SK-N-SH (cell line): Measurements from ENCODE around the gene PTPN14. TPM values are rescaled to one million over a fixed set of nuclear protein-coding genes. Genes with fewer than 3 reads are reported as not detected.
A peak's percentile ranks its signal among the peaks of the same experiment; 100 is the strongest.

Source experiments
- CTCF ChIA-PET: fragments of 300-600, 350-600 bp; formaldehyde crosslinking; extraction: SDS; loops from one replicate; lab custom pipeline; 2021; lab: Yijun Ruan, JAX
- POLR2A ChIA-PET: fragments of 350-600 bp; sonication (Branson Sonifier 250); formaldehyde crosslinking; extraction: SDS; loops from one replicate; lab custom pipeline; 2020; ENCODE audit warnings: antibody characterized with exemption, inconsistent platforms; lab: Yijun Ruan, JAX
- DNase-seq: peaks from one replicate; pipeline ENCODE4 v3.0.0; 2012
- H2AFZ ChIP-seq: fragments of 200-600 bp; sonication (generic); 2 replicates; pipeline ENCODE4 v1.8.1; 2016; ENCODE audit warnings: antibody characterized with exemption, mild to moderate bottlenecking, low read depth
- H3F3A ChIP-seq: fragments of 200-600 bp; sonication (generic); replicated peaks from 2 replicates; pipeline ENCODE3; 2016; ENCODE audit warnings: antibody characterized with exemption, mild to moderate bottlenecking; ENCODE audit not compliant: insufficient read depth
- H3K27ac ChIP-seq, 2 experiments: fragments of 200-500 bp in 1 of 2; fragments of 200-600 bp in 1 of 2; sonication (Bioruptor generic) in 1 of 2; sonication (generic), shearing (Covaris generic) in 1 of 2; 2 replicates each; pipeline versions ENCODE4 v1.5.1 to v1.6.1; 2014 to 2016; ENCODE audit warnings: low read depth in 2 of 2, inconsistent platforms in 1 of 2, low read length in 1 of 2, mild to moderate bottlenecking in 1 of 2, mixed read lengths in 1 of 2
- H3K27me3 ChIP-seq: fragments of 200-600 bp; sonication (generic), shearing (Covaris generic); 2 replicates; pipeline ENCODE4 v1.6.1; 2016; ENCODE audit warnings: mixed run types; ENCODE audit not compliant: insufficient read depth
- H3K36me3 ChIP-seq, 2 experiments: fragments of 200-500 bp in 1 of 2; fragments of 200-600 bp in 1 of 2; sonication (Bioruptor generic) in 1 of 2; sonication (generic) in 1 of 2; replicated peaks in 1 of 2; 2 replicates each; pipeline versions ENCODE3 to v1.5.1; 2014 to 2016; ENCODE audit warnings: low read length in 1 of 2, mild to moderate bottlenecking in 1 of 2; ENCODE audit not compliant: insufficient read depth in 2 of 2, control insufficient read depth in 1 of 2
- H3K4me1 ChIP-seq, 2 experiments: fragments of 200-500 bp in 1 of 2; fragments of 200-600 bp in 1 of 2; sonication (Bioruptor generic) in 1 of 2; sonication (generic), shearing (Covaris generic) in 1 of 2; 2 replicates each; pipeline versions ENCODE4 v1.5.1 to v1.6.1; 2014 to 2016; ENCODE audit warnings: low read depth in 1 of 2, low read length in 1 of 2, mixed run types in 1 of 2; ENCODE audit not compliant: insufficient read depth in 2 of 2, control insufficient read depth in 1 of 2
- H3K4me2 ChIP-seq: fragments of 200-600 bp; sonication (generic), shearing (Covaris generic); 2 replicates; pipeline ENCODE4 v1.6.1; 2017; ENCODE audit warnings: mixed run types
- H3K4me3 ChIP-seq, 2 experiments: fragments of 200-500 bp in 1 of 2; fragments of 200-600 bp in 1 of 2; sonication (Bioruptor generic) in 1 of 2; sonication (generic), shearing (Covaris generic) in 1 of 2; 2 replicates each; pipeline versions ENCODE4 v1.5.1 to v1.8.1; 2014 to 2016; ENCODE audit warnings: low read depth in 2 of 2, inconsistent platforms in 1 of 2, low read length in 1 of 2, mild to moderate bottlenecking in 1 of 2, mixed read lengths in 1 of 2, moderate library complexity in 1 of 2
- H3K79me2 ChIP-seq: fragments of 200-600 bp; sonication (generic); 2 replicates; pipeline ENCODE4 v1.8.1; 2017; ENCODE audit warnings: mild to moderate bottlenecking; ENCODE audit not compliant: insufficient read depth
- H3K9ac ChIP-seq: fragments of 200-600 bp; sonication (generic); 2 replicates; pipeline ENCODE4 v1.6.1; 2017; ENCODE audit warnings: mixed run types
- H3K9me2 ChIP-seq: fragments of 200-600 bp; sonication (generic); 2 replicates; pipeline ENCODE4 v1.6.1; 2017; ENCODE audit warnings: mixed run types
- H3K9me3 ChIP-seq: fragments of 200-600 bp; sonication (generic); 2 replicates; pipeline ENCODE4 v1.6.1; 2017; ENCODE audit warnings: mixed run types, mild to moderate bottlenecking, moderate library complexity
- H4K20me1 ChIP-seq: fragments of 200-600 bp; sonication (generic); 2 replicates; pipeline ENCODE4 v1.6.1; 2017; ENCODE audit warnings: mild to moderate bottlenecking, mixed run types; ENCODE audit not compliant: insufficient read depth
- CHD2 ChIP-seq: fragments of 150-350 bp; IDR thresholded peaks from 2 replicates; pipeline ENCODE4 v1.6.1; 2018; ENCODE audit warnings: low read length; ENCODE audit not compliant: partially characterized antibody
- ELF1 ChIP-seq: IDR thresholded peaks from 2 replicates; pipeline ENCODE4 v1.4.0; 2012
- EP300 ChIP-seq, 2 experiments: IDR thresholded peaks; 2 replicates each; pipeline versions ENCODE4 v1.4.0 to v1.6.1; 2012; ENCODE audit warnings: borderline replicate concordance in 1 of 2, low read depth in 1 of 2, low read length in 1 of 2
- EZH2phosphoT487 ChIP-seq: fragments of 200-600 bp; sonication (generic); IDR thresholded peaks from 2 replicates; pipeline ENCODE4 v1.6.1; 2017; ENCODE audit warnings: low read depth, mixed run types, mild to moderate bottlenecking, antibody characterized with exemption, moderate library complexity, borderline replicate concordance
- FOXM1 ChIP-seq: IDR thresholded peaks from 2 replicates; pipeline ENCODE4 v1.4.0; 2012; ENCODE audit warnings: low read depth, mild to moderate bottlenecking
- JUND ChIP-seq: IDR thresholded peaks from 2 replicates; pipeline ENCODE4 v1.4.0; 2012
- NRF1 ChIP-seq: IDR thresholded peaks from 2 replicates; pipeline ENCODE4 v1.6.1; 2012; ENCODE audit warnings: low read depth, mild to moderate bottlenecking, low read length
- POLR2AphosphoS5 ChIP-seq: IDR thresholded peaks from 2 replicates; pipeline ENCODE4 v1.6.1; 2012; ENCODE audit warnings: low read depth, low read length
- RAD21 ChIP-seq: IDR thresholded peaks from 2 replicates; pipeline ENCODE4 v1.6.1; 2012; ENCODE audit warnings: mild to moderate bottlenecking, low read length
- RCOR1 ChIP-seq: fragments of 150-350 bp; IDR thresholded peaks from 2 replicates; pipeline ENCODE4 v1.6.1; 2017; ENCODE audit warnings: antibody characterized with exemption, low read length
- RXRA ChIP-seq: IDR thresholded peaks from 2 replicates; pipeline ENCODE4 v1.4.0; 2012; ENCODE audit warnings: low read depth, mild to moderate bottlenecking, borderline replicate concordance
- SIN3A ChIP-seq: IDR thresholded peaks from 2 replicates; pipeline ENCODE4 v1.6.1; 2012; ENCODE audit warnings: low read depth, mild to moderate bottlenecking, low read length, moderate library complexity, borderline replicate concordance
- TAF1 ChIP-seq: IDR thresholded peaks from 2 replicates; pipeline ENCODE4 v1.6.1; 2012; ENCODE audit warnings: low read depth, mild to moderate bottlenecking, low read length, moderate library complexity, borderline replicate concordance
- TEAD4 ChIP-seq: IDR thresholded peaks from 2 replicates; pipeline ENCODE4 v1.4.0; 2012; ENCODE audit warnings: mild to moderate bottlenecking, borderline replicate concordance; ENCODE audit not compliant: insufficient read depth
- WGBS: methylation state at CpG from one replicate; pipeline ENCODE4 v1.1.6; 2017; ENCODE audit warnings: low lambda C conversion rate; 5-methylcytosine and 5-hydroxymethylcytosine counted together
- polyA plus RNA-seq, 3 experiments: library from polyadenylated mRNA; depleted of rRNA; stranded (reverse); fragments of >200 nt; gene quantifications; 2 replicates each; pipeline ENCODE4 v1.2.3, GENCODE V29; 2012
- TF ChIP-seq, protein P1 (sequence below): IDR thresholded peaks from 2 replicates; pipeline ENCODE4 v1.4.0; 2012; ENCODE audit warnings: low read depth, borderline replicate concordance
- TF ChIP-seq, protein P2 (sequence below): fragments of 150-350 bp; IDR thresholded peaks from 2 replicates; pipeline ENCODE4 v1.6.1; 2017; ENCODE audit warnings: antibody characterized with exemption, low read length, low read depth, borderline replicate concordance
- TF ChIP-seq, protein P3 (sequence below): fragments of 200-600 bp; sonication (generic); IDR thresholded peaks from 2 replicates; pipeline ENCODE4 v1.6.1; 2017; ENCODE audit warnings: antibody characterized with exemption, mild to moderate bottlenecking, moderate library complexity

The PTPN14 gene
- polyA plus RNA-seq, 1 of the 3 experiments (the other 2 are of a cell fraction): 12.8 TPM

DNA sequence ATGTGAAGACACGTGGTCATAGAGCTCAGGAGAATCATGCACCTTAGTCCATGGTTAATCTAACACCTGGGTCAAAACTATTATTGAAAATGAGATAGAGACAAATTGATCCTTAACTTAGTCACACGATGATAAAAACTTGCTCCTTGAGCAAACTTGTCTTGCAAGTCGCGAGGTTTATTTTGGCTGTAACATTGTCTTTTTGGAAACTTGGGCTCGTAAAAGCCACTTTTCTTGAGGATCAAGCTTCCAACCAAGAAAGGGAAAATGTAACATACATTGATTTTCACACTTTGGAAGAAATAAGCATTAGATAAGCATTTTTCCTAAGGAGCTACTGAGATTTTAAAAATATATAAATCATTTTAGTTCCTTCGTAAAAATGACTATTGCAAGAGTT, 31.7 kb upstream of the PTPN14 start (continued):
- TF ChIP-seq, protein P1, sequence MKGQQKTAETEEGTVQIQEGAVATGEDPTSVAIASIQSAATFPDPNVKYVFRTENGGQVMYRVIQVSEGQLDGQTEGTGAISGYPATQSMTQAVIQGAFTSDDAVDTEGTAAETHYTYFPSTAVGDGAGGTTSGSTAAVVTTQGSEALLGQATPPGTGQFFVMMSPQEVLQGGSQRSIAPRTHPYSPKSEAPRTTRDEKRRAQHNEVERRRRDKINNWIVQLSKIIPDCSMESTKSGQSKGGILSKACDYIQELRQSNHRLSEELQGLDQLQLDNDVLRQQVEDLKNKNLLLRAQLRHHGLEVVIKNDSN: no peak
- TF ChIP-seq, all 33 proteins: peak for 0

DNA sequence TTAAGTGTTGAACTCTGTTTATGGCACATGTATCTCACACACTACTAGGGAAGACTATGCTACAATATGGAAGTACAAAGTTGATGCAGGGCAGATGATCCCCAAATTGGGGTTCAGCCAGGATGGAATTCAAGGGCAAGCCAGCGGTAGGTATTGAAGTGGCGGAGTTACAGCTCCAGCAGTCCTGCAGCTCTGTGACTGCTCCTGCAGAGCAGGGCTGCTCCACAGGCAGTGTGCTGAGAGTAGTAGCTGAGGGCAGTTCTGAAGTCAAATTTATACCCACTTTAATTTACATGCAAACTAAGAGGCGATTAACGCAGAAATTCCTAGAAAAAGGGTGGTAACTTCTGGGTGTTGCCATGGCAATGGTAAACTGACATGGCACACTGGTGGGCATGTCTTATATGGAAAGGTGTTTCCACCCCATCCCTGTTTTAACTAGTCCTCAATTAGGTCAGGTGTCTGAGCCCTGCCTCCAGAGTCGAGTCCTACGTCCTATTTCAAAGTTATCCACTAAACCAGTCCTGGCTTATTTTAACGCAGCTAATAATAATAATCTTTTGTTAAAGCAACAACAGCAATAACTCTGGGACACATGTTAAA, 31.0 kb upstream of the PTPN14 start:
- H3K4me3 ChIP-seq: no peak overlapping the region
- TF ChIP-seq EP300 (IDR thresholded peaks at IDR 0.05; ENCODE audit: borderline replicate concordance in 1 of 2, low read depth in 1 of 2, low read length in 1 of 2) (no peak), ELF1 (no peak), SIN3A (no peak), RXRA (no peak), CHD2 (no peak), FOXM1 (no peak), TEAD4 (no peak), POLR2AphosphoS5 (no peak), NRF1 (no peak), EZH2phosphoT487 (no peak), RCOR1 (no peak), RAD21 (no peak), JUND (no peak), TAF1 (no peak)
- TF ChIP-seq, protein P2, sequence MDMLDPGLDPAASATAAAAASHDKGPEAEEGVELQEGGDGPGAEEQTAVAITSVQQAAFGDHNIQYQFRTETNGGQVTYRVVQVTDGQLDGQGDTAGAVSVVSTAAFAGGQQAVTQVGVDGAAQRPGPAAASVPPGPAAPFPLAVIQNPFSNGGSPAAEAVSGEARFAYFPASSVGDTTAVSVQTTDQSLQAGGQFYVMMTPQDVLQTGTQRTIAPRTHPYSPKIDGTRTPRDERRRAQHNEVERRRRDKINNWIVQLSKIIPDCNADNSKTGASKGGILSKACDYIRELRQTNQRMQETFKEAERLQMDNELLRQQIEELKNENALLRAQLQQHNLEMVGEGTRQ: no peak
- TF ChIP-seq, protein P3, sequence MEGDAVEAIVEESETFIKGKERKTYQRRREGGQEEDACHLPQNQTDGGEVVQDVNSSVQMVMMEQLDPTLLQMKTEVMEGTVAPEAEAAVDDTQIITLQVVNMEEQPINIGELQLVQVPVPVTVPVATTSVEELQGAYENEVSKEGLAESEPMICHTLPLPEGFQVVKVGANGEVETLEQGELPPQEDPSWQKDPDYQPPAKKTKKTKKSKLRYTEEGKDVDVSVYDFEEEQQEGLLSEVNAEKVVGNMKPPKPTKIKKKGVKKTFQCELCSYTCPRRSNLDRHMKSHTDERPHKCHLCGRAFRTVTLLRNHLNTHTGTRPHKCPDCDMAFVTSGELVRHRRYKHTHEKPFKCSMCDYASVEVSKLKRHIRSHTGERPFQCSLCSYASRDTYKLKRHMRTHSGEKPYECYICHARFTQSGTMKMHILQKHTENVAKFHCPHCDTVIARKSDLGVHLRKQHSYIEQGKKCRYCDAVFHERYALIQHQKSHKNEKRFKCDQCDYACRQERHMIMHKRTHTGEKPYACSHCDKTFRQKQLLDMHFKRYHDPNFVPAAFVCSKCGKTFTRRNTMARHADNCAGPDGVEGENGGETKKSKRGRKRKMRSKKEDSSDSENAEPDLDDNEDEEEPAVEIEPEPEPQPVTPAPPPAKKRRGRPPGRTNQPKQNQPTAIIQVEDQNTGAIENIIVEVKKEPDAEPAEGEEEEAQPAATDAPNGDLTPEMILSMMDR: no peak
- H3F3A ChIP-seq: peaks cover 47% of the 10 kb centered on the region
- WGBS: 61% methylated on average over 7 of the region's 7 CpGs
- H2AFZ ChIP-seq: no peak overlapping the region
- ChIA-PET CTCF (interaction anchor here (1.3 to 18.6 kb wide), 3 partner anchors 46 to 321 kb away, joined by 3 to 323 read pairs (median 18); no protein-coding TSS in a partner anchor), POLR2A (no interaction called here)
- H3K9me2 ChIP-seq: no peaks in the 10 kb centered on the region
- H3K27me3 ChIP-seq: no peaks in the 10 kb centered on the region
- peaks cover 3 to 38% of the 10 kb centered on the region in 2 experiments for H3K4me1 ChIP-seq
- peak overlapping the region; percentile 32; the same call in 1 of the 2 replicates for H3K4me2 ChIP-seq
- DNase-seq: no peak
- no peaks in the 10 kb centered on the region for H3K9me3 ChIP-seq
- peak overlapping the region; percentile 22; the same call in 1 of the 2 replicates for H3K9ac ChIP-seq
- peak overlapping the region in 1 of 2 experiments; percentile 67; a peak in 2 of 4 replicates for H3K27ac ChIP-seq
- no peaks in the 10 kb centered on the region for H3K36me3 ChIP-seq
- H4K20me1 ChIP-seq: no peaks in the 10 kb centered on the region
- no peaks in the 10 kb centered on the region for H3K79me2 ChIP-seq
